HG02852 (cell line): ENCODE measurements around the gene CAMK1D.
A peak's percentile ranks its signal among the peaks of the same experiment; 100 is the strongest.

Experiments used
- ATAC-seq: cut with Tn5 transposase; IDR thresholded peaks from one replicate; pipeline ENCODE4 v1.9.1; 2021; ENCODE audit warnings: mild to moderate bottlenecking, moderate library complexity; ENCODE audit not compliant: unreplicated experiment

Gene CAMK1D

DNA sequence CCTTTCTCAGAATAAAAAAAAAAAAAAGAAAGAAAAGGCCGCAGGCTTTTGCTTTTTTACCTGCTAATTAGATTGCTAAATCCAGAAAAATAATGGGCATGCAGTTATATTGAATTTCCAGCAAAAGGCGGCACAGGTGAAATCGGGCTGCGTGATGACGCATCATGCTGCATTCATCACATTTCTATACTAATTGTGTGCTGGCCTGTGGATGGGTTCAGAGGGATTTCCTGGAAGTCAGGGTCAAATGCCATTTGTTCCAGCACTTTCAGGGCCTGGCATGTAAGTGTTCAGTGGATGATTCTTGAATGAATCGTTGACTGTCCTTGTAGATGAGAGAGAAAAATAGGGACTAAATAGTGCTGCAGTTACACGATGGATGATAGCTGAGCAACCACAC is 292.7 kb downstream of the CAMK1D start:
- ATAC-seq = no peak

DNA sequence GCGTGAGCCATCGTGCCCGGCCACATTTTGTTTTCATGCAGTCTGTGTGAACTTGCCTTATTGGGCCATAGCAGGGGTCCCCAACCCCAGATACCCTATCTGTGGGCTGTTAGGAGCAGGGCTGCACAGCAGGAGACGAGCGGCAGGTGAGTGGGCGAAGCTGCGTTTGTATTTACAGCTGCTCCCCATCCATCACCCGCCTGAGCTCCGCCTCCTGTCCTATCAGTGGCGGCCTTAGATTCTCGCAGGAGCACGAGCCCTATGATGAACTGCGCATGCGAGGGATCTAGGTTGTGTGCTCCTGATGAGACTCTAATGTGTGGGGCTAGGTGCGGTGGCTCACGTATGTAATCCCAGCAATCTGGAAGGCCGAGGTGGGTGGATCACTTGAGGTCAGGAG is 293.9 kb downstream of the CAMK1D start:
- no peak for ATAC-seq

DNA sequence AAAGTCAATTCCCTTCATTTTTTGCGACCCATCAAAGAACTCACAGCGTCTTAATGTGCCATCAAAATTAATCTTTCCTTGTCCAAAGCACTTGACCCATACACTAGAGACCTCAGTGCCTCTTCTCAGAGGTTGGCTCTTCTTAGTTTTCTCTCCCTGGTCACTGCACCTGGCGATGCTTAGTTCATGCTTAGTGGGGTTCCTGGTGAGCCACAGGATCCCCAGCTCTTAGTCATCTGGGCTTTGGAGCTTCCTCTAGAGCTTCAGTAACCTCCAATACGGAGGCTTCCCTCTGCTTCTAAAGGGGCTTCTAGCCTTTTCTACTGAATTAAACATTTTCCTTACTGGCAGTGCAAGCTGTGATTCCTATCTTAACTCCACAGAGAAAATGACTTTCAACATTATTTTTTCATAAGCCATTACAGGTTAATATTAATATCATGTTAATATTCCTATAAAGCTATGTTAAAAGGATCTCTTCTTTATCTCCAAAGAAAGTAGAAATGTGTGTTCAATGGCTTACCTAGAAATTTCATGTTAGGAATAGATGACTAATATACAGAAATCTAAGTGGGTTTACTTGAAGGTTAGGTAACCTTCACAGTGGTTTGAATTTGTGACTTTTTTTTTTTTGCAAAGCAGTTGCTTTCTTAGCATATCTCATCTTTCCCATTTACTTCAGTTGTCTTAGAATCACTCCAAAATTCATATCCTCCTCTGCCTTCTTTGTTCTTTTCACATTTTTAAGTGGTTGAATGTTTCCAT is 295.2 kb downstream of the CAMK1D start:
- ATAC-seq = peak; percentile 48

DNA sequence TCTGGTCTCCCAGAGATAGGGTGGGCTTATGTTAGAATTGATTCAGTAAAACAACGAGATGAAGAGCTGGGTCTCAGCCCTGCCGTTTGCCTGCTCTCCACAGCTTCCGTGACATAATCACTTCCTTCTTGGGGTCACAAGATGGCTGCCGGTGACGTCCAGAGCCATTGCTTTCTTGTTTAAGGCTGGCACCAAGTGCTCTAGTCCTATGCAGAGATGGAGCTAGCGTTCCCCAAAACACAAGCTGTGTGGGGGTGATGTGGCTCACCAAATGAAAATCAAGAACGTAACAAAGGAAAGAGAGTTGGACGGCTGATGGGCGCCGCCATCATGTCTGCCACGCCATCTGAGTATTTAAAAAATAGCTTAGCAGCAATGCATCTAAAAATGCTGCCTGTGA is 296.1 kb downstream of the CAMK1D start:
- ATAC-seq = no peak

DNA sequence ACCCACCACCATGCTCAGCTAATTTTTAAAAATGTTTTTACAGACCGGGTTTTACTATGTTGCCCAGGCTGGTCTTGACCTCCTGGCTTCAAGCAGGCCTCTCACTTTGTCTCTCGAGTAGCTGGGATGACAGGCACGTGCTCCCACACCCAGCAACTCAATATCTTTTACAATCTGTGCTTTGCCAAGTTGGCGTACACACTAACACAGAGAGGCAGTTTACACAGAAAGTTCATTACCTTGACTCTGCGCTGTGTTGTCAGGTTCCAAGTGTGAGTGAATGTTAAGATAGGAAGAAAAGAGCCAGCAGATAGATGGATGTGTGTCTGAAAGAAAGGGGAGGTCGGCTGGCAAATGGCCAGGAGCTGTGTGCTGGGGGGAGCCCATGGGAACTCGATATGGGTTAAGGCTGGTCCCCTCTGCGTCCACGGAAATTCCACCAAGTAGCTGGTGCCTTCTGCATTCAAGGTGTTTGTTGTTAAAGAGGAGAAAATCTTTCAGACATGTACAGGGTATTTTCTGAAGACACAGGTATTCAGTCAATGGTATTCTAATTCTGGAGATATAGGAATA is 299.8 kb downstream of the CAMK1D start:
- ATAC-seq = no peak

DNA sequence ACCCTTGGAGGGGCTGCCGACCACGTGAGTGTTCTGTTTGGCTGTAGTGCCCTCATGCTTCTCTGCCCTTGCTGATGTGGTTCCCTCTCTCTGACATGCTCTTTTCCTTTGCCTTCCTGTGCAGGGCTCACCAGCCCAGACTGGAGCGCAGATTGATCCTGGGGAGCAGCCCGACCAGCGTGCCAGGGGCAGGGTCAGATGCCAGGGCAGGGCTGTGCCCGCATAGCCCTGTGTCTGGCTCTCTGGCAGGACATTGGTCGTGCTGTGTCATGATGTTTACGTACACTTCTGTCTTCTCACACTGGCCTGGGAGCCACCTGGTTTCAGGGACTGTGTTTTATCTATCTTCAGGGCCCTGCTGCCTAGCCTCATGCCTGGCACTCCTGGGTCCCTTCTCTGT is 300.8 kb downstream of the CAMK1D start:
- no peak for ATAC-seq

DNA sequence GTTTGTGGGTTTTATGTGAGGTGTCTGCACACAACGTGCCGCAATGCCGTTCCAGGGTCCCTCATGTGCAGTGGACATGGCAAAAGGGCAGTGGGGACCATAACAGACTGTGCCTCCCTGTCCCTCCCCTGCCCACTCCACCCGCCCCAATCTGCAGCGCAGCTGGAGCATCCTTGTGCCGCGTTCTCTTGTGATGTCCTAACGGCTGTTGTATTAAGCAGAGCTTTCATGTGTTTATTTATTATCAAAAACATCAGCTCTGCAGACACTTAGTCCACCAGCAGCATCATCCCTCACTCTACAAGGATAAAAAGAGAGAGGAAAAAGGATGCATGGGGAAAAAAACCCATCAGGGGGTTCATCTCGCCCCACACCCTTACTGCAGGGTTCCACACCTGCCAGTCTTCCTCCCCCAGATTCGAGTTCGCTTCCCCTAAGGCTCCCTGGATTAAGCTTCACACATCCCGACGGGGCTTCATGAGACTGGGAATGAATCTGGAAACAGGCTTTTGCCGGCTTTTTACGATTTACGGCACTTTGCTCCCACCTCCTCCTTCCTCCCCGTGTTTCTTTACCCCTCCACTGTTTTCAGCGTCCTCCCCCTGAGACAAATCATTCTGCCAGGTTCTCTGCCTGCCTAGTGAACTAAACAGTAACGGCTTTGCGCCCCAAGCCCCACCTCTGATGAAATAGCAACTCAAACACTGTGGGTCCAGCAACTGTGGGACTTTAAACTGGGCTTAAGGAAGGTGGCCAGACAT is 301.4 kb downstream of the CAMK1D start:
- no peak for ATAC-seq

DNA sequence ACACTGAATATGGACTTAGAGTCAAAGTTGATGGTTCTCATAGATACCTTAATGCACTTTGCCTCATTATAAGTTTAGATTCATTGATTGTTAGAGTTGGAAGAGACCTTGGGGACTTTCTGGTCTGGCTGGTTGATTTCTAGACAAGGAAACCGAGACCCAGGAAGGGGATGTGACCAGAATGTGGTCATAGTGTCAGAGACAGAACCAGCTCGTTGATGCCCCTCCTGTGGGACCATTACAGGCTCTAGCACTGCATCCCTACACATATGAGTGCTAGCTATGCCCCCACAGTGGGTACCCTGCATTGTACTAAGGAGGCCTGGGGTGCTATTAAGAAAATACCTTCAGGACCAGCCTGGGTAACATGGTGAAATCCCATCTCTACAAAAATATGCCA is 306.6 kb downstream of the CAMK1D start:
- no peak for ATAC-seq

DNA sequence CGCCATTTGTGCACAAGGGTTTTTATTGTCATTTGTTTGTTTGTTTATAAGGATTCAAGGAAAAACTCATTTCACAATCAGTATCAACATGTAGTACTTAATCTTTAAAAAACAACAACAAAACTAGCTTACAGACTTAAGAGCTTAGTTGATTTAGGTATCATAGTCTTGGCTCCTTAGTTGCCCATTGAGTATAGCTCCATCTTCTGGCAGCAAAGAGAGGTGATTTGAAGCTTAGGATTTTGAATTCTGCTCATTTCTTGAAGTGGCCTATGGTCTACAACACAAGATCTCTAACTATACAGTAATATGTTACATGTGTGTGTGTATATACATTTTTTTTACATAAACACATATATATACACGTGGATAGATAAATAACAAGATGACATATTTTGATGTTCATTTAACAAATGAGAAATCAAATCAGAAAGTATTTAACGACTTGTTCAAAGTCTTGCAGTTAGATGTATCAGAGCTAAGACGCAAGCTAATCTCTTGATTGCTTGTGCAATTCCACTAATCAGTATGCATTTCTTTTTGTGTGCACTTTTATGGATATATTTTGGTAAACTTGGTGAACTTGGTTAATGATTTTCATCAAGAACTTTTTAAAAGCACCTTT is 307.3 kb downstream of the CAMK1D start:
- no peak for ATAC-seq

DNA sequence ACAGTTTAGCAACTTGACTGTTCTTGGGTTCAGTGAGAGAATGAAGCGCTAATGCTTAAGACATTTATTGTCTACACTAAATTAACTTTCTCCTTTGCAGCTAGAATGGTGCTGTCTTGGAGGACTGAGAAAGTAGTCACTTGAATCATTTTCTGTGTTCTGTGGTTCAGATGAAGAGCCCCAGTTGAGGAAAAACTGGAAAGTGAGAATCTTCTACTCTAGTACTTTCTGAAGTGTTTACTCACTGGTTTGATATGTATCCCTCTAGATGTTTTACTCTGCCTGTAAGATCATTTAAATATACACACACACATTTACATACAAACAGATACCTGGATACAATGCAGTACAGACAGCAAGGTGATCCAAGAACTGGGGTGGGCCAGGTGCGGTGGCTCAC is 308.1 kb downstream of the CAMK1D start:
- ATAC-seq = no peak

DNA sequence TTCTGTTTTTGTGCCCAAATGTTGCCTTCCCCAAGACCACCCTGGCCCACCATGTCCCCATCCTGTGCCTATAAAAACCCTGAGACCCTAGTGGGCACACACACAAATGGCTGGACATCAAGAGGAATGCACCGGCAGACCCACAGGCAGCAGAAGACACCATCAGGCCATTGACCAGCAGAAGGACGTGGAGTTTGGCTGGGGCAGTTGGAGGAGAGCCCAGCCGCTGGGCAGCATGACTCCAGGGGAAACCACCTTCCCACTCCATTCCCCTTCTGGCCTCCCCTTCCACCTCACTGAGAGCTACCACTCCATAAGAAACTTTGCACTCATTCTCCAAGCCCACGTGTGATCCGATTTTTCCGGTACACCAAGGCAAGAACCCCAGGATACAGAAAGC is 309.2 kb downstream of the CAMK1D start:
- ATAC-seq = no peak

DNA sequence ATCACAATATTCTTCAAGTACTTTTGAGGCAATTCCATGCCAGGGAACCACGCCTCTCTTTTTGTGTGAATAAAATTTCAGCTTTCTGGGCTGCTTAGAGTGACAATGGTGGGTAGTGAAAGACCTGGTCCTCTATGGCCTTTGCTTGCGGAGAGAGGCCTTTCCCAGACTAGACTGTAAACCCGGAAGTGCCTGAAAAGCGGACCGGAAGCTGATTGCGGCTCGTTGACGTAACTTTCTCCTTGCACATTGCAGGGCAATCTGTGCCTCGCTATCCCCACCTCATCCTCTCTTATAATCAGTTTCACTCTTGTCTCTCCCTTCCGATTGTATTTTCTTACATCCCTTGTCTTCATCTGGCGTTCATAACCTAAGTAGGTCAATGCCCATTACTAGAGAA is 310.4 kb downstream of the CAMK1D start:
- ATAC-seq = no peak

DNA sequence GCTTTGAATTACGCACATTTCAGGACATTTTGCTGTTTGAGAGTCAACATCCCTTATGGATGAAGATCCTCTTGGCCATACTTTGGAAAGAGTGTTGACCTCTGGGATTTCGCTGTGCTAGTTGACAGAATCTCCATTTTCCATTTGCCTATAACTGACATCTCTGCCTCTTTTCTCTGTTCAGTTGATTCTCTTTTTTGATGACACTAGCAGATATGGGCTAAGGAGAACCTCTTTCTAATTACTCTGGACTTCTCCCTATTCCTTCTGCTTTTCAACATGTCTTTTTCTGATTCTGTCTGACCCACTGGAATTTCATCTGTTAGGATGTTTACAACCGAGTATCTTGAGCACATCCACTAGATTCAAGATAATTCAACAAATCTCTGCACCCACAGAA is 311.5 kb downstream of the CAMK1D start:
- no peak for ATAC-seq

DNA sequence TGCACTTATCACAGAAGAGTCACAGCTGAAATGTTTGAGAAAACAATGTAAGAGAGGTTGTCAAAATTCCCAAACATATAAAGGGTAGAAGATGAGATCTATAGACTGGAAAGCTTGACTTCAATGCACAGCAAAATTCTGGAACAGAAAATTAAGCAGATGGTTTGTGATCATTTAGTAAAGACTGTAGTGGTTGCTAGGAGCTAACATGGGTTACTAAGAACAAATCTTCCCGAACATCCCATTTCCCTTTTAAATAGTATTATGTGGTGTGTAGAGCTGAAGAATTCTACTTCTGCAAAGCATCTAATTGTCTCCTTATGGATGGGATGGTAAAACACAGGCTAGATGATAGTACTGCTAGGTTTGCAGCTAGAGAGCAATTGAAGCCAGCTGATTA is 312.3 kb downstream of the CAMK1D start:
- ATAC-seq = no peak

DNA sequence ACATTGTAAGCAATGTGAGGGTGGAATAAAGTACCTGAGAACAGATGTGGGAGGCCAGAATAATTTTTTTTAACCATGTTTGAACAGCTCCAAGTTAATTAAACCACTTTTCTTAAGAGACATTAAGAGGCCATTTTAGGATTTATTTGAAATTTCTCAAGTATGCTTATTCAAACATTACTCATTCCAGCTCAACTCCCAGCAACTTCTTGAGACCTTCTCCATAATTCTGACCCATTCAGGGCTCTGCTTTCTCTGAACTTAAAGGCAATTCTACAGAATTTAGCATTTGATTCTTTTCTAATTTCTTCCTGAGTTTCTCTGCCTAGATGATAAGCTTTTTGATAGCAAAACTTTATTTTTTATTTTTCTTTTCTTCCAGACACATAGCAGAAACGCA is 314.5 kb downstream of the CAMK1D start:
- ATAC-seq = no peak

DNA sequence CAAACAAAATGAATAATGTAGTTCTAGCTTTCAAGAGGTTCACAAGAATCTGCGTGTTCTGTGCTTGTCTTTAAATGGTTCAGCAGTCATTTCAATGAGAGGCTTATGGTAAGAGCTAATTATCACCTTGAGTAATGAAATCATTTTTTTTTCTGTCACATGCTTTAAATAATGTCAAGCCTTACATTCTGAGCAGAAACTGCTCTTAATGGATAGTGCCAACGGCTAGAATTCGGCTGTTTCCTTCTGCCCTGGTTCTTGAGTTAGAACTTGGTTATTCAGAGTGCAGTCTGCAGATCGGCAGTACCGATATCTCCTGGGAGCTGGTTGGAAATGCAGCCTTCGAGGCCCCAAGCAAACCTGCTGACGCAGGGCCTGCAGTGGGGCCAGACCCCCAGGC is 316.2 kb downstream of the CAMK1D start:
- no peak for ATAC-seq

DNA sequence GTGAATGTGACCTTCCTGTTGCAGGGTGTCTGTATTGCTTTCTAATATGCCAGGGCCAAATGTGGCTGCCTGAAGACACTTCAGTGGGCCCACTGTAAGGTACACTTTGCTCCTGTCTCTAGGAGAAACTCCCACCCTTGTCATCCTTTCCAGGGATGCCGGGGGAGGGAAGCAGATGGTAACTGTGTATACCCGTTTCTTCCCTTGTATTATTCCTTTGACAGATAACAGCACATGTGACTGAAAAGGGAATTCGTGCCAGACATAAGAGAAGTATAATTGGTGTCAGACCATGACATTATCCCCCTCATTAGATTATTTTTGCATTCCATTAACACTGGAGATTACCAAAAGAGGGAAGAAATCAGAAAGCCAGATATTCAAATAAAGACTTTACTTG is 317.7 kb downstream of the CAMK1D start:
- ATAC-seq = no peak

DNA sequence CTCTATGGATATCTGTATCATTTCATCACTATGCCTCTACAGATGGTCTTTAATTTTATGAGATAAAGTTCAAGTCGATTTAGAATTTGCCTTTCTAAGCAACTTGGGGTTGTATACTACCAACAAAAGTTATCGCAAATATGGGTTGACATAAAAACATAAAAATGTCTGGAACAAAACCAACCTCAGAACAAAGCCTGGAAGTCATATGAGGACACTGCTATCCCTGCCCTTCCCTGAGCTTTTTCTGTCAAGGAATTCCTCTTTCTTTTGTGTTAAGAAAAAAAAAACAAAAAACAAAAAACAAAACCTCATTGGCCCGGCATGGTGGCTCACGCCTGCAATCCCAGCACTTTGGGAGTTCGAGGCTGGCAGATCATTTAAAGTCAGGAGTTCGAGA is 319.3 kb downstream of the CAMK1D start:
- no peak for ATAC-seq

DNA sequence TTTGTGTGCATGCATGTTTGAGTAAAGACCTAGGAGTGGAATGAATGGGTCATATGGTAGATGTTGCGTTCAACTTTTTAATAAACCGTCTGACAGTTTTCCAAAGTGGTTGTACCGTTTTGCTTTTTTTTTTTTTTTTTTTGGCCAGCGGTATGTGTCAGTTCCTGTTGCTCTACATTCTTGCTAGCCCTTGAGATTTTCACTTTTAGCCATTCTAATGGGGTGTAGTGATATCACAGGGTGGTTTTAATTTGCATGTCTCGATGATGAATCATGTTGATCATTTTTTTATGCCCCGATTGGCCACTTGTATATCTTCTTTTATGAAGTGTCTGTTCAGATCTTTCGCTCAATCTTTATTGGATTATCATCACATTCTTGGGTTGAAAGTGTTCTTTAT is 320.7 kb downstream of the CAMK1D start:
- ATAC-seq = no peak

DNA sequence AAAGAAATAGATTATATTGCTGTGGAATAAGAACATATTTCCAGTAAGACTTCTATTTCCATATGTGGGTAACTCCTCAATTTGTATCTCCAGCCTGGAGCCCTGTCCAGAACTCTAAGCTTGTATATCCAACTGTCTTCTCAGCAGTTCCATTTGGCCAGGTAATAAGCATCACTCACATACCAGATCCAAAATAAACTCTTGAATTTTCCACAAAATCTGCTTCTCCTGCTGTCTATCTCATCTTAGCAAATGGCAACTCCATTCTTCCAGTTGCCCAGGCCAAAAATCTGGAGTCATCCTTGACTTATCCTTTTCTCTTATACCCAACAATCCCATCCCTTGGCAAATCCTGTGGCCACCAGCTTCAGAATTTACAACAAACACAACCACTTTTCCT is 325.8 kb downstream of the CAMK1D start:
- no peak for ATAC-seq

DNA sequence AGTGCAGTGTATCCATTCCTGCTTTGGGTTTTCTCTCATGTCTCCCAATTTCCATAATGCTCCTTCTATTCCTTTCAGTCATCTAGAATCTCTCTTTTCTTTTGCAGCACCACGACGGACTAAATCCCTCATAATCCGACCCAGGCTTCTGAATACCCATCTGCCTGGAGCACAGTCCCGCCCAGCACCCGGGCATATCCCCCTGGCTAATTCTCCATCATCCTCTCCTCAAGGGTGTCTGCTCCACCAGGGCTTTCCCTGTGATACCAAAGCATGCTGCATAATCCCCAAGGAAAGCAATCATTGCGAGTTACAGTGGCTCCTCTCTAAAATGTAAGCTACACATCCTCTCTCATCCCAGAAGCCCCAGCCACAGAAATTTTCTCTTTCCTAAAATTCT is 330.3 kb downstream of the CAMK1D start:
- ATAC-seq = no peak

DNA sequence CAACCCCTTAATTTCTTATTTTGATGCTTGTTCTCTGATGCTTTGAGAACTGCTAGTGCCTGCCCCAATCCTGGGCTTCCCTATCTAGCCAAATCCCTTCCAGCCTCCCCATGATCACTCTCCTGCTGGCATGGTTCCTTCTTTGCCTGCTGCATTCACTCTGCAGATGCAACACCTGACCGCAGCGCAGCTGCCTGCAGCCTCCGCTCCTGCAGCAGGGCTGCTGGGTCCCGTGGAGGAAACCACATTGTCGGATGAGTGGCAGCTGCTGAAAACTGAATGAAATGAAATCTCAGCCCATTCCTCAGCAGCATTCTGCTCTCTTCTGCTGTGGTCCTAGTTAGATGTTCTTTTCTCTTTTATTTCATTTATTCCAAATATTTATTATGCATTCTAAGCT is 331.9 kb downstream of the CAMK1D start:
- no peak for ATAC-seq
